ENCODE measurements around the gene FUZ.
A peak's percentile ranks its signal among the peaks of the same experiment; 100 is the strongest.
"Not testable (repeated sequence)": the region's sequence is repeated elsewhere in the genome, so short reads cannot be mapped to it uniquely, and the experiment has no call there.

Gene FUZ

DNA sequence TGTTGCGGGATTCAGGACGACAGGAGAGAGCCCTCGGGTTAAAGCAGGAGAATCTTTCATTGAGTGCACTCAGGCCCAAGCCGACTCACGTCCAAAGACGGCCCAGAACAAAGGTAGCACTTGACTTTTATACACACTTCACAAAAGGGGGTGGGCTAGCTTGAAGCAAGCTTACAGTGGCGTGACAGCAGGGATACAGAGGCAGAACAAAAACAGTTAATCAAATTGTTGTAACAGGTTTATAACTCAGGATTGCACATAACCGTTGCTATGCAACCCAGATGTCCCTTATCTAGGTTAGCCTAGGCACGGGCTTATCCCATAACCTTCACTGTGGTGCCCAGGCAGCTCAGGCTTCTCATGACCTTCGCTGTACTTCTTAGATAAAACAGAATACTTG lies 7.0 kb upstream of the FUZ start:
- no peak for DNase-seq
- Histone ChIP-seq H3K4me1 (no peaks in the 10 kb centered on the region; the same call in 1 of the 2 replicates), H3K27me3 (no peaks in the 10 kb centered on the region), H3K9me3 (no peaks in the 10 kb centered on the region), H3K36me3 (peaks cover 5% of the 10 kb centered on the region), H3K4me3 (ENCODE audit: low read depth, low read length) (no peak overlapping the region)
- TF ChIP-seq, protein P1, sequence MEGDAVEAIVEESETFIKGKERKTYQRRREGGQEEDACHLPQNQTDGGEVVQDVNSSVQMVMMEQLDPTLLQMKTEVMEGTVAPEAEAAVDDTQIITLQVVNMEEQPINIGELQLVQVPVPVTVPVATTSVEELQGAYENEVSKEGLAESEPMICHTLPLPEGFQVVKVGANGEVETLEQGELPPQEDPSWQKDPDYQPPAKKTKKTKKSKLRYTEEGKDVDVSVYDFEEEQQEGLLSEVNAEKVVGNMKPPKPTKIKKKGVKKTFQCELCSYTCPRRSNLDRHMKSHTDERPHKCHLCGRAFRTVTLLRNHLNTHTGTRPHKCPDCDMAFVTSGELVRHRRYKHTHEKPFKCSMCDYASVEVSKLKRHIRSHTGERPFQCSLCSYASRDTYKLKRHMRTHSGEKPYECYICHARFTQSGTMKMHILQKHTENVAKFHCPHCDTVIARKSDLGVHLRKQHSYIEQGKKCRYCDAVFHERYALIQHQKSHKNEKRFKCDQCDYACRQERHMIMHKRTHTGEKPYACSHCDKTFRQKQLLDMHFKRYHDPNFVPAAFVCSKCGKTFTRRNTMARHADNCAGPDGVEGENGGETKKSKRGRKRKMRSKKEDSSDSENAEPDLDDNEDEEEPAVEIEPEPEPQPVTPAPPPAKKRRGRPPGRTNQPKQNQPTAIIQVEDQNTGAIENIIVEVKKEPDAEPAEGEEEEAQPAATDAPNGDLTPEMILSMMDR (IDR thresholded peaks at IDR 0.05; ENCODE audit: low read depth, low read length) = no peak

DNA sequence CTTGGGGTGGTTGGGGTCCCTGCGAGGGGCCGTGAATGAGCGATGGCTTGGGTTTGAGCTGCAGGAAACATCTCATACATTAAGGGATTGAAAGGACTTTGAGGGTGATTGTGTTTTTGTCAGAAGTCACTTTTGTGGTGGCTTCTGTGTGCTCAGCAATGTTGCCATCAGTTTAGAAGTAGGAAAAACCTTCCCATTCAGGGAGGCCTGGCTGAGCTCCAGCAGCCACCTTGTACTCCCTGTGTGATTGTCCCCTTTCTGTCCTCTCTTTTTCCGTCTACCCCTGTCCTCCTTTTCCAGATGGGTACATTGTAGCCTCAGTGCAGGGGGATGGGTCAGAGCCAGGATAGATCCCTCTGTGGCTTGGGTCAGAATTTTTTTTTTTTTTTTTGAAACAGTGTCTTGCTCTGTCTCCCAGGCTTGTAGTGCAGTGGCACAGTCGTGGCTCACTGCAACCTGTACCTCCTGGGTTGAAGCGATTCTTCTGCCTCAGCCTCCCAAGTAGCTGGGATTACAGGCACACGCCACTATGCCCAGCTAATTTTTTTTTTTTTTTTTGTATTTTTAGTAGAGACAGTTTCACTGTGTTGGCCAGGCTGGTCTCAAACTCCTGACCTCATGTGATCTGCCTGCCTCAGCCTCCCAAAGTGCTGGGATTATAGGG lies 6.5 kb upstream of the FUZ start:
- H3K4me1 ChIP-seq, DNase-seq, H3K36me3 ChIP-seq, H3K9me3 ChIP-seq, H3K27me3 ChIP-seq: not testable (repeated sequence)
- peak overlapping the region; percentile 97 for H3K4me3 ChIP-seq (ENCODE audit: low read depth, low read length)

DNA sequence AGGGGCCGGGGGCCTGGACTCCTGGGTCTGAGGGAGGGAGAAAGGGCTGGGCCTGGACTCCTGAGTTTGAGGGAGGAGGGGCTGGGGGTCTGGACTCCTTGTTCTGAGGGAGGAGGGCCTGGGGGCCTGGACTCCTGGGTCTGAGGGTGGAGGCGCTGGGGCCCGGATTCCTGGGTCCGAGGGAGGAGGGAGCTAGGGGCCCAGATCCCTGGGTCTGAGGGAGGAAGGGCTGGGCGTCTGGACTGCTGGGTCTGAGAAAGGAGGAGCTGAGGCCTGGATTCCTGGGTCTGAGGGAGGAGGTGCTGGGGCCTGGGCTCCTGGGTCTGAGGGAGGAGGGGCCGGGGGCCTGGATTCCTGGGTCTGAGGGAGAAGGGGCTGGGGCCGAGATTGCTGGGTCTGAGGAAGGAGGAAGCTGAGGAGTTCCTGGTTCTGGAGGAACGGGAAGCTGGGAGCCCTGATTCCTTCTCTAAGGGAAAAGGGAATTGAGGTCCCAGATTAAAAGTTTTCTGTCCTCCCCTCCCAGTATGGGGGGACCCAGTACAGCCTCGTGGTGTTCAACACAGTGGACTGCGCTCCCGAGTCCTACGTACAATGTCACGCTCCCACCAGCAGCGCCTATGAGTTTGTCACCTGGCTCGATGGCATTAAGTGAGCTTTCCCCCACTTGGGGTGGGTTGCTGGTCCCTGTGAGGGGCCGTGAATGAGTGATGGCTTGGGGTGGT lies 5.7 kb upstream of the FUZ start:
- Histone ChIP-seq H3K4me1 (no peaks in the 10 kb centered on the region; the same call in 1 of the 2 replicates), H3K9me3 (no peaks in the 10 kb centered on the region), H3K27me3 (no peaks in the 10 kb centered on the region), H3K36me3 (peaks cover 5% of the 10 kb centered on the region), H3K4me3 (ENCODE audit: low read depth, low read length) (peak overlapping the region; percentile 97)
- TF ChIP-seq, protein P1 (IDR thresholded peaks at IDR 0.05; ENCODE audit: low read depth, low read length) = no peak
- DNase-seq = no peak

DNA sequence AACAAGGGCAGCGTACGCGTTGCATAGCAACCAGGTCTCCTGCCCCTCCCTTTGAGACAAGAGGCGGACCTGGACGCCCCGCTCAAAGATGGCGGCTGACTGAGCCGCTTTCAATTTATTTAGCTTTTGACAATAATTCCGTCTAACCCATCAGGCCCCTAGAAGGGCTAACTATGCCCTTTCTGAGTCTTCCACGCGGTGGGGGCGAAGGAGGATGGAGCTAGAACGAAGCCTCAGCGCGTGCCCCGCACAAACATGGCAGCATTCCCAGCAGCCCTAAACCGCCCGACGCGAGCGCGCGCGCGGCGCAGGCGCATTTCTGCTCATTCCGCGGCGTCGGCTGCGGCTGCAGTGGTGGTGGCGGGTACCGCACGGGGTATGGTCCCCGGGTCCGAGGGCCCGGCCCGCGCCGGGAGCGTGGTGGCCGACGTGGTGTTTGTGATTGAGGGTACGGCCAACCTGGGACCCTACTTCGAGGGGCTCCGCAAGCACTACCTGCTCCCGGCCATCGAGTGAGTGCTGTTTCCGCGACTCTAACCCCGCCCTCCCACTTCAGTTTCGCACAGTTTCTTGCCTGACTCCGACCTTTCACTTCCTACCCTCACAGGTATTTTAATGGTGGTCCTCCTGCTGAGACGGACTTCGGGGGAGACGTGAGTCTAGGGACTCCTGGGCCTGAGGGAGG lies 5.0 kb upstream of the FUZ start, which contains the start of gene MED25:
Gene MED25, plus strand, starts transcription at position 326 of the 685 bp plus-strand sequence. Its CDS starts 53 bp downstream, at position 379.
- TF ChIP-seq, protein P1 (IDR thresholded peaks at IDR 0.05; ENCODE audit: low read depth, low read length) = no peak
- peak; percentile 92 for DNase-seq
- no peaks in the 10 kb centered on the region for H3K27me3 ChIP-seq
- H3K9me3 ChIP-seq = no peaks in the 10 kb centered on the region
- H3K4me3 ChIP-seq (ENCODE audit: low read depth, low read length) = peak within 1 kb of the TSS; percentile 97
- peaks cover 5% of the 10 kb centered on the region for H3K36me3 ChIP-seq
- H3K4me1 ChIP-seq = no peaks in the 10 kb centered on the region; the same call in 1 of the 2 replicates

DNA sequence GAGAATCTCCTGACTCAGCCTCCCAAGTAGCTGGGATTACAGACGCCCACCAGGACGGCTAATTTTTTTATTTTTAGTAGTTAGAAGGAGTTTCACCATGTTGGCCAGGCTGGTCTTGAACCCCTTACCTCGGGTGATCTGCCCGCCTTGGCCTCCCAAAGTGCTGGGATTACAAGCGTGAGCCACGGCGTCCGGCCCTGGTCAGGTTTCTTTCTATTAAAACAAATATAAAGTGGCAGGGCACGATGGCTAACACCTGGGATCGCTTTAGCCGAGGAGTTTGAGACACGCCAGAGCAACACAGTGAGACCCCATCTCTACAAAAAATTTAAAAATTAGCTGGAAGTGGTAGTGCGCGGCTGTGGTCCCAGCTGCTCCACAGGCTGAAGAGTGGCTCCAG lies 3.5 kb upstream of the FUZ start:
- no peak for DNase-seq
- Histone ChIP-seq H3K4me1 (no peaks in the 10 kb centered on the region; the same call in 1 of the 2 replicates), H3K4me3 (ENCODE audit: low read depth, low read length) (no peak overlapping the region)

DNA sequence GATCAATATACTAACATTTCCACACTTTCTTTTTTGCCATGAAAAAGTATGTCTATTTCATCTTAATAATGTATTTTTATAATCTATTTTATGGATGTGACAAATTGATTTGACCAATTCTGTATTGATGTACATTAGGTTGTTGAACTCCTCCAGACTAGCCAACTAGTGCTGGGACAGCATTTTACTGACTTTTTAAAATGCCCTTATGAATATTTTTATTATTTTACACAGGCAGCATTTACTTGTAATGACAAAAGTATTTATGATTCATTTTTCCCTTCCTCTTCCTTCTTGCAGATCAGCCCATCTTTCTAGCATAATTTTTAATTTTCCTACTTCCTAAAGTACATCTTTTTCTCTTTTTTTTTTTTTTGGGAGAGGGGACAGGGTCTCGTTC lies 918 bp upstream of the FUZ start:
- Histone ChIP-seq H3K4me1 (peaks cover 5% of the 10 kb centered on the region; the same call in 1 of the 2 replicates), H3K27me3 (no peaks in the 10 kb centered on the region), H3K9me3 (no peaks in the 10 kb centered on the region), H3K36me3 (no peaks in the 10 kb centered on the region), H3K4me3 (ENCODE audit: low read depth, low read length) (peak overlapping the region; percentile 75)
- TF ChIP-seq, protein P1 (IDR thresholded peaks at IDR 0.05; ENCODE audit: low read depth, low read length) = no peak
- no peak for DNase-seq

More for the DNA sequence above, 3.5 kb upstream of the FUZ start:
- Histone ChIP-seq H3K36me3 (peaks cover 5% of the 10 kb centered on the region), H3K27me3 (no peaks in the 10 kb centered on the region), H3K9me3 (no peaks in the 10 kb centered on the region)
- TF ChIP-seq, protein P1 (IDR thresholded peaks at IDR 0.05; ENCODE audit: low read depth, low read length) = no peak
